Stimulated activated CD8-positive, alpha-beta memory T cell treated with anti-CD3 and anti-CD28 coated beads, Interleukin-4, amount 100 ng/mL, for 1 hour (primary cell): ENCODE data around the gene WBP2NL.
"Not testable (repeated sequence)": the region's sequence is repeated elsewhere in the genome, so short reads cannot be mapped to it uniquely, and the experiment has no call there.

Experiments
- DNase-seq, 2 donors: peaks; one replicate each; pipeline ENCODE4 v3.0.0-alpha.2; 2020; ENCODE audit warnings: low read depth in 2 of 2, low spot score in 1 of 2

The WBP2NL gene, protein sequence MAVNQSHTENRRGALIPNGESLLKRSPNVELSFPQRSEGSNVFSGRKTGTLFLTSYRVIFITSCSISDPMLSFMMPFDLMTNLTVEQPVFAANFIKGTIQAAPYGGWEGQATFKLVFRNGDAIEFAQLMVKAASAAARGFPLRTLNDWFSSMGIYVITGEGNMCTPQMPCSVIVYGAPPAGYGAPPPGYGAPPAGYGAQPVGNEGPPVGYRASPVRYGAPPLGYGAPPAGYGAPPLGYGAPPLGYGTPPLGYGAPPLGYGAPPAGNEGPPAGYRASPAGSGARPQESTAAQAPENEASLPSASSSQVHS

DNA sequence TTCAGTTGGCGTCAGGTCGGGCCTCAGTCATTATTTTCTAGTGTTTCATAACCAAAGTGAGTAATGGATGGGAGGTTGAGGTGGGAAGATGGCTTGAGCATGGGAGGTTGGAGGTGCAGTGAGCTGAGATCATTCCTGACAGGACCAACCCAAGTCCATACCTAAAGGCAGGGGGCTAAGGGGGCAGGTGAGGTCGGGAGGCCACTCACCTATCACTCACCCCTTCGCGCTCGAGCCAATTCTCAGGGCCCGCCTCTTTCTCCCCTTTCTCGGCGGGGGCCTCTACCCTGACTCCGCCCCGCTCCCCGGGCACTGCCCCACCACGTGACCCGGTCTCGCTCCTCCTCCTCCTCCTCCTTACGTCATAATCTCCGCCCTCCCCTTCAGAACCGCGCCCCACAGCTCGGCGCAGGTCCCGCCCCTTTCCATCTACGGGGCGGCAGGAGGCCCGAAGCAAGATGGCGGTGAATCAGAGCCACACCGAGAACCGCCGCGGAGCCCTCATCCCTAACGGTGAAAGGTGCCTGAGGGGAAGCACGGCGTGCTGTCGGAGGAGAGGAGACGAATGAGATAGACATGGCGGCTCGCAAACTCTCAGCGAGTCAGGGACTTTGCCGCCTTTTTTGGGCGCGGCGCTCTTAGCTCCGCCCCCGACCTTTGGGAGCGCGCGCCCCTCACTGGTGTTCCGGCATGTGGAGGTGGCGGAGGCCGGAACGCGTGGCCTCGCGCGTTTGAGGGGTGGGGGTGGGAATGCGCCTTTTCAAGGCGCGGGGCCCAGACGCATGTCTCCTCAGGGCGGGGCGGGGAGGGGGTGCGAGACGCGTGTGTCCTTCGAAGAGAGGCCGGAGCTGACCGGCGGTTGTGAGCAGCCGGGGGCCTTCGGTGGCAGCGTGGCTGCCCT is at the start of gene WBP2NL:
Gene WBP2NL (plus strand): TSS at position 428 of the 901 bp plus-strand sequence. CDS start 31 bp downstream, at position 459.
- peak; percentile 77 to 85 for DNase-seq

DNA sequence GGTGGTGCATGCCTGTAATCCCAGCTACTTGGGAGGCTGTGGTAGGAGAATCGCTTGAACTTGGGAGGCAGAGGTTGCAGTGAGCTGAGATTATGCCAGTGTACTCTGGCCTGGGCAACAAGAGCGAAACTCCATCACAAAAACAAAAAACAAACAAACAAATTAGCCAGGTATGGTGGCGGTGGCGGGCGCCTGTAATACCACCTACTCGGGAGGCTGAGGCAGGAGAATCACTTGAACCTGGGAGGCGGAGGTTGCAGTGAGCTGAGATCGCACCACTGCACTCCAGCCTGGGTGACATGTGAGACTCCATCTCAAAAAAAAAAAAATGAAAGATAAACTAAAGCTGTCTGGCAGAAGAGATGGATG is 49.7 kb upstream of the WBP2NL start:
- not testable (repeated sequence) for DNase-seq

DNA sequence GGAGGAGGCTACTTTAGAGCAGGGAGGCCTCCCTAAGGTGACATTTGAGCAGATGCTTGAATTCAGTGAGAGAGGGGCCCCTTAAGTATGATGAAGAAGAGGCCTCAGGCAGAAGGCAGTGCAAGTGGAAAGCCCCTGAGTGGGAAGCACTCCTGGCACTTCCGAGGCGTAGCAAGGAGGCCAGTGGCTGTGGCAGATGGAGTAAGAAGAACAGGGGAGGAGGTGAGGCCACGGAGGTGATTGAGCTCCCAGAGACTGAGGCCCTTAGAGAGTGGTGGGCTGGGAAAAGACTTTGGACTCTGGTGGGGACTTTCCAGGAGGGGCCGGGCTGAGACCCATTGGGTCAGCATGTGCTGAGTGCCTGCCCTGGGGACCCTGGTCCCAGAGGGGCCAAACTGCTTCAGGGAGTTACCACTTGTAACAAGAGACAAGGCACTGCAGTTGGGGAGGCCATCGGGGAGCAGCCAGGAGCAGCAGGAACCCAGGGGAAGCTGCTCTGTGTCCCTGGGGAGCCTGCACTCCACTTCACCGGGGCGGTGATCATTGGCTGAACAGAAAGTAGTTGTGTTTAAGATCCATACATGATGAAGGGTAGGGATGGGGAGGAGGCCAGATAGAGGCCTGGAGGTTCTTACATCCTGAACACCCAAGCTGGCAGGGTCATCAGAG is 49.2 kb upstream of the WBP2NL start:
- no peak for DNase-seq

DNA sequence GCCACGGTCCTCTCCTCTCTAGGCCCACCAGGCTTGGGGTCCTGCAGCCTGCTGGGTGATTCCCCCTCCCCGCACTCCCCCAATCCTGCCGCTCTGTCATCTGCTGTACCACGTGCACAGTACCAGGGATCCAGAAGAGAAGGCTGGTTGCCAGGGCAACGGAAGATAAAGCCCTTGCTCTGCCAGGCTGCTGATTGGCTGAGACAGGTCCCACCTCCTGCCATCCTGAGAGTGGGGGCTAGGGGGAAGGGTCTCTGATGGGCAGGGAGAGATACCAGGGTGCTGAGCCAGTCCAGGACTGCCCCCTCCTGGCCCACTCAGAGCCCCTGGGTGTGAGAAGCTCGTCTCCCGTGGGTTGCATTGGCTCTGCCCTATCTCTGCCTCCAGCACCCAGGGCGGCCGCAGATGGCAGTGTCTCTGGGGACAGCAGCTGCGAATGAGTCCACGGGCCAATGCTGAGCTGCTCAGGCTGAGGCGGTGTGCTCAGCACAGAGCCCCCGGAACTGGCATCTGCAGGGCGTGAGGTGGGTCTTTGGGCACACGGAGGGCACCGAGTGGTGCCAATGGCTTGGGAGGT is 46.6 kb upstream of the WBP2NL start, which contains the start of gene SMIM45:
Gene SMIM45 (plus strand): TSS at position 253 of the 577 bp plus-strand sequence.
- no peak for DNase-seq

DNA sequence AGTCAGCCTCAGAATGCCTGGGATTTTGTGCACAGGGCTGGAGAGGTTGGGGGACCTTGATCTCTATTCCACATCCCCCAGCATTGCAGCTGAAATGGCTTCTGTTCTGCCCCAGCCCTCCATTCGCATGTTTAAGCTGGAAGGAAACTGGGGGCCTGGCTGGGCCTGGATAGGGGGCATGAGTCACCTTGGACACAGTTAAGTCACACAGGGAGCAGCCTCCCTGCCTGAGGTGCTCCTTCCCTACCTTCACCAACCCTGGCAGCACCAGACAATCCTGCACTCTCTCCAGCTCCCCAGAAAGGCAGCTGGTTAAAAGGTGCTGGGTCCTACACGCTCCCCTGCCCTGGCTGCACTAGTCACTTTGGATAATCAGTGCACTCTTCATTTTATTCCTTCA is 45.9 kb upstream of the WBP2NL start:
- DNase-seq: no peak

DNA sequence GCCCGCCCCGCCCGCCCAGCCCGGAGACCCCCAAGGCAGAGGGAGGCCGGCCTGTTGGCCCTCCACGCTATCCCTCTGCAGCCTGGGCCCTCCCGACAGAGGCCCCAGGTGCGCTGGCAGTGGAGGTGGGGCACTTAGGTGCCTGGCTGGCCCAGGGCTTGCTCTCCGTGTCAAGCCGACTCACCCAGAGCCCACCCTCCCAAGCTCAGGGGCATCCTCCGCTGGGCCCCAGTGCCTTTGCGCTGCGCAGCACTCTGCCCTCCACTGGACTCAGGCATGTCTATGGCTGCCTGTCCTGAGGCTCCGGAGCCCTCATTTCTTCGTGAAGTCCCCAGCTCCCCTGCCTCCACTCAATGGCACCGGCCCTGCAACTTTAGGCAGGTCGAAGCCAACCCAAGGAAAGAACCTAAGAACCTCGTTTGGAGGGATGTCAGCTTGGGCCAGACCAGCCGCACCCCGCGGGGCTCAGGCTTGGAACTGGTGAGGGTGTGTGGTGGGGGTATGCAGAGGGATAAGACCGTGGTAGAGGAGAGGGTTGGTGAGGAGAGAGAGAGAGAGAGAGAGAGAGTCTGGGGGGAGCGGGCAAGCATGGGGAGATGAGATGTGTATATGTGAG is 40.5 kb upstream of the WBP2NL start:
- no peak for DNase-seq

DNA sequence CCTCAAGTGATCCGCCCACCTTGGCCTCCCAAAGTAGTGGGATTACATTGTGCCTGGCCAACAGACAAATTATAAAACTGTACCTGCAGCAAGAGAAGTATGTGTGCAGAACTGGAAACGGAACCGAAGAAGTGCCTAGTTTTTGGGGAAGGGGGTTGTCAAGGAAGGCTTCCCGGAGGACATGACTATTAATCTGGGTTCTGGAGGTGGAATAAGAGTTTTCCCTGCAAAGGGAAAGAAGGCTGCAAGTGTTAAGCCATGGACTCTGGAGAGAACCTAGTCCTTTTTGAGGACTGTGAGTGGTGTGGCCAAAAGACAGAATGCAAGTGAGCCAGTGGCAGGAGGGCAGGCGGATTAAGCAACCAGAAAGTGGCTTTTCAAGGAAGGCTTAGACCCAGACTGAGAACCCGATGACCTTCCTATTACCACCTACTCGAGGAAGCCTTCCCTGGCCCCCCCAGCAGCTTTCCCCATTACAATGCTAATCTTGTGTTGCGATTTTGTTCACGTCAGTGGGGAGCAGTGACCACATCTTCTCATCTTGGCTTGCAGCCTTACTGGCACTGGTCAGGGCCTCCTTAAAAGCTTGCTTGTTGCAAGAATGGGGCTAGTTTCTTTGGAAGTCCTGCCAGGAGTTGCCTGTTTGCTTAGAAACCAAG is 35.0 kb upstream of the WBP2NL start:
- no peak for DNase-seq

DNA sequence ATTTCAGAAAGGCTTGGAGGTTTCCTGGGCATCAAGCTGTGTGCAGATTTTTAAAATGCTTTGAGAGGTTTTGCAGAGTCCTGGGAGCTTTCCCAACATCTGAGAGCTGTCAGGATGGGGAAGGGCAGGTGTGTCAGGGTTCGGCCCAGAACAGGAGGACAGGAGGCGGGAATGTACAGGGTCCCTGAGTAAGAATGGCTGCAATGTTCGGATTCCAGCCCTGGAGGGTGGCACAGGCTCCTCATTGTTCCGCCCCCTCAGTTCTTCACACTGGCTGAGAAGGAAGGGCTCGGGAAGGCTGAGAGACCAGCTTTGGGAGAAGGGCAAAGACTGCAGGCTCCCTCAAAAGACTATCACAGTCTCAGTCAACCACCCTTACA is 34.5 kb upstream of the WBP2NL start:
- no peak for DNase-seq

DNA sequence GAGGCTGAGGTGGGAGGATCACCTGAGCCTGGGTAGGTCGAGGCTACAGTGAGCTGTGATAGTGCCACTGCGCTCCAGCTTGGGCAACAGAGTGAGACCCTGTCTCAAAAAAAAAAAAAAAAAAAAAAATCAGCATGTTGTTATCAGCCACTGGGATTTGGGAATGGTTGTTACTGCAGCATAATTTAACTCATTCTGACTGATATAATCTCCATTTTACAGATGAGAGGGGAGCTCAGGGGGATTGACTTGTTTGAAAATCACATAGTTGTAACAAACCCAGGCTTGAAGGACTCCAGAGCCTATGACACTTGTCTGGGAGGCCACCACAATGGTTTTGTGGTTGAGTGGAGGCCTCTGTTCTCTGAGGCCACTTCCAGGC is 32.4 kb upstream of the WBP2NL start:
- DNase-seq: no peak

DNA sequence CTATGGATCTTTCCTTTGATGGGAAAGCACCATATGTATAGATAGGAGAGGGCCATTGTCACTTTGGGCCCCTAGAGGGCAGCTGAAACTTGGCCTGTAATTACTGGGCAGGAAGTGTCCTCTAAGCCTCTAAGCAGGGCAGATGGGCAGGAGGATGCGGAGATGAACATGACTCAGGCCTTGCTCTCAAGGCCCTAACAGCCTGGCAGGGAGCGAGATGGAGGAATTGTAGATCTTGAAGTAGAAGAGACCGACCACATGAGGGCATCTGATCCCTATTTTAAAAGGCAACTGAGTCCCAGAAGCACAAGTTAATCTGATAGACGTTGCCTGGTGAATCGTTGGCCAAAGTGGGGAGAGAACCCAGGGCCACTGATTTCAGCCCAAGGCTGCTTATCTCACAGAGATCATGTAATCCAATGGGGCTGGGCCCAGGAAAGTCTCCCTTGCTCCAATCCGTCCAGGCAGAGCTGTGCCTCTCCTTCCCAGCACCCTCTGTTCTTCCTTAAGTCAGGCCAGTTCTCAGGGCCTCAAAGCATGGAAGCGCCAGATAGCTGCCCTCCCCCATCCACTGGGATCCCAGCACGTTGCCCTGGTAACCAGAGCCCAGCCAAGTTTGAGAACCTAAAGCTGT is 31.9 kb upstream of the WBP2NL start:
- no peak for DNase-seq

DNA sequence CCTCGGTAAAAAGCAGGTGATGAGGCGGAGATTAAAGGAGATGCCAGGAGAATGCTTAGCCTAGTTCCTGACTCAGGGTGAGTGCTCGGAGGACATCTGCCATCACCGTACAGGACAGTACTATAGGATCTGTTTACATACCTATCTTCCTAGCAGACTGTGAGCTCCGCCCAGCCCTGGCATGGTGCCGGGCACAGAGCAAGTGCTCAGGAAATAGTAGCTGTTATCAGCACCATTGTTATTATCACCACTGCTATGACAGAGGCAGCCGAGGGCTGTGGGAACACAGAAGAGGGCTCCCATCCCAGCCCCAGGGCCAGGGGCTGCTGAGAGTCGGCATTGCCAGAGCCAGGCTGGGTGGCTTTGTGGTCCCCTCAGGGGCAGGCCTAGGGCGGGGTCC is 30.0 kb upstream of the WBP2NL start:
- DNase-seq: no peak

DNA sequence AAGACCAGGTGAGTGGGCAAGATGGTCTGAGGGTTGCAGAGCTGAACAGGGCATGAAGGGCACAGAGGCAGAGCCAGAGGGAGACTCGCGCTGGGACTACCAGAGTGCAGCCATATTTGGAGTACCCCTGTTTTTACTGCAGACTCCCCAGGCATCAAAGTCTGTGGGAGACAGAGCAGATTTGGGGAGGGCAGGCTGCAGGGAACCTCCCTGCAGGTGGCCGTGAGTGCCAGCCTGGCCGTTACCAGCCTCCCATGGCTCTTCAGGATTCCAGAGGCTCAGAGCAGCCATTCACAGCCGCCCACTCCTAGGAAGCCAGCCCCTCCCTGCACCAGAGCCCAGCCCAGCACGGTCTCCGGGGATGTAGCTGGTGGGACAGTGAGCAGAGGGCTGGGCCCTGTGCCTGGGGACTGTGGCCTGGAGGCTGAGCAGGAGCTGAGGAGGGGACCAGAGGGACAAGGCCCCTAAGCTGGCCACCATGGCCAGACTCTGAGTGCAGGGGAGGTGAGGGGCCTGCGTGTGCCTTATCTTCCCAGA is 29.4 kb upstream of the WBP2NL start, which contains the start of gene SEPTIN3:
Gene SEPTIN3 (plus strand): TSS at position 334 of the 537 bp plus-strand sequence. CDS start 2,050 bp downstream, outside the sequence.
- no peak for DNase-seq

DNA sequence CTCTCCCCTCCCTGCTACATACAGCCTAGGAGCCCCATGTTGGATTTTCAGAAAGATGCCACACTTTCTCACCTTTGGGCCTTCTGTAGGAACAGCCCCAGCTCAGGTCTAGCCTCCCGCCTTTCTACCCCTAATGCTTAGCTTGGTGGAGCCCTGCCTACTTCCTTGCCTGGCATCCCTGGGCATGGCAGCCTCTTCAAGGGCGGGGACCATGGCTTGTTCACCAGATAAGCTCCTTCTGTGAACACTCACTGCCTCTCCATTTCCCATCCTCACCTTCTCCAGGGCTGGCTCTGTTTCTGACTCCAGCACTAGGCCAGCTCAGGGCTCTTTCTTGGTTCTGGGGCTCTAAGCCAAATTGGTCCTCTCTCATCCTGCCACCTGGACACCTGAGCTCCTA is 28.0 kb upstream of the WBP2NL start:
- no peak for DNase-seq

DNA sequence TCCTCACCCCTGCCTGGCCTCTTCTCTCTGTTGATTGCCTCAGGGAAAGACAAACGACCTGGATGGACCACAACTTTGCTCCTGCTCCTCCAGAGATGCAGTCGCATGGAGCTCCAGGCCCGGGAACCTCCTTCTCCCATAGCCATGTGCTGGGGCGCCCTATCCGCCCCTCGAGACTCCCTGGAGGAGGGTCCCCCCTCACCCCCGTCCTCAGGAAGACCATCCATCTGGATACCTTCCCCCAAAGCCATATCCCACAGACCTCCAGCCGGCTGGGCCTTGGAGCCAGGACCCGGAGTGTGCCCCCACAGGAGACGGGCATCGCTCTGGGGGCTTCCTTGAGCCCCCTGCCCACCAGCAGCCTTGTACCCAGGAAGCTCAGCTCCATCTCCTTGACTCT is 27.2 kb upstream of the WBP2NL start:
- DNase-seq: no peak

DNA sequence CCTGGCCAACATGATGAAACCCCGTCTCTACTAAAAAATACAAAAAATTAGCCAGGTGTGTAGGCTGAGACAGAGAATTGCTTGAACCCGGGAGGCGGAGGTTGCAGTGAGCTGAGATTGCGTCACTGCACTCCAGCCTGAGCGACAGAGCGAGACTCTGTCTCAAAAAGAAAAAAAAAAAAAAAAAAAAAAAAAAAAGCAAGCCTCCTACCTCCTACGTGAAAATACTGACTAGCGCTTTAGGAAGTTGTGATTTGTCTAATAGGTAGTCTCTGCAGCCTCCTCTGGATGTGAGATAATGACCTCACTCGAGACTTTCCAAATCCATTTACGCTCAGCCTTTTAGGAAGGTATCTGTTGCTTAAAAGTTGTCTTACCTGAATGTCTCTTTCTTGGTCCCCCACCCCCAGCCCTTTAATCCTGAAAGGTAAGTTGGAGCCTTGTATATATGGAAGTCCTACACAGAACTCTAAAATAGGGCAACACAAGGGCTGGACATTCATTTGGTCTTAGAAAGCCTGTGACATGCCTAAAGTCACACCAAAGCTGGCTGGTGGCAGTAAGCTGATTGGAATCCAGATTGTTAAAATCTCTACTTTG is 23.8 kb upstream of the WBP2NL start:
- no peak for DNase-seq

DNA sequence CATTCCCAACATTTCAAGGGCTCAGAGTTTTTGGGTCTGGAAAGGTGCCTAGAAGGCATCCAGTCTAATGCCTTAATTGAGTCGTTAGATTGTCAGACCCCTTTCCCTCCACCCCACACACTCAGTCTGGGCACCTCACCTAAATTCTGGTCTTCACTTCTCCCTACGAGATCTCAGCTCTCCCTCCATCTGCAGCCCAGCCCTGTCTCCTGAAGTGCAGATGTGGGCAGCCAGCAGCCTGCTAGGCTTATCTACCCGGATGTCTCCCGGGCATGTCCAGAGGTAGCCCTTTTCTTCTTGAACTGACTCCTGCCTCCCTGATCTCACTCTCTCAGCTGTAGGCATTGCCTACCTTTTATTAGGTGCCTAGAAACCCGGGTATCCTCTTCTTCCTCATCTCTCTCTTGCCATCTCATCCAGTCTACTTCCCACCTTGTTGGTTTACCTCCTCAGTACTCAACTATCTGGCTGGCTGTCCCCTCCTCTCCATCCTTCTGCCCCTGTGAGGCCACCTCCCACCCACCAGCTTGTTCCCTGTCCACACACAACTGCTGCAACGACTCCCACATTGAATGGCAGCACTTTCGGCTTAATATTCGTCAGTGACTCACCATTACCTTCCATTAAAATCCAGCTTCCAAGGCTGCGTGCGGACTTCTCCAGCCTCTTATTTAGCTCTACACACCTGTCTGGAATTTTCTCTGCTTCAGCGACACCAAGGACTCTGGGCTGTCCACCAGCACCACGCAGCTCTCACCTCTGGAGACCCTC is 23.1 kb upstream of the WBP2NL start:
- DNase-seq: no peak

DNA sequence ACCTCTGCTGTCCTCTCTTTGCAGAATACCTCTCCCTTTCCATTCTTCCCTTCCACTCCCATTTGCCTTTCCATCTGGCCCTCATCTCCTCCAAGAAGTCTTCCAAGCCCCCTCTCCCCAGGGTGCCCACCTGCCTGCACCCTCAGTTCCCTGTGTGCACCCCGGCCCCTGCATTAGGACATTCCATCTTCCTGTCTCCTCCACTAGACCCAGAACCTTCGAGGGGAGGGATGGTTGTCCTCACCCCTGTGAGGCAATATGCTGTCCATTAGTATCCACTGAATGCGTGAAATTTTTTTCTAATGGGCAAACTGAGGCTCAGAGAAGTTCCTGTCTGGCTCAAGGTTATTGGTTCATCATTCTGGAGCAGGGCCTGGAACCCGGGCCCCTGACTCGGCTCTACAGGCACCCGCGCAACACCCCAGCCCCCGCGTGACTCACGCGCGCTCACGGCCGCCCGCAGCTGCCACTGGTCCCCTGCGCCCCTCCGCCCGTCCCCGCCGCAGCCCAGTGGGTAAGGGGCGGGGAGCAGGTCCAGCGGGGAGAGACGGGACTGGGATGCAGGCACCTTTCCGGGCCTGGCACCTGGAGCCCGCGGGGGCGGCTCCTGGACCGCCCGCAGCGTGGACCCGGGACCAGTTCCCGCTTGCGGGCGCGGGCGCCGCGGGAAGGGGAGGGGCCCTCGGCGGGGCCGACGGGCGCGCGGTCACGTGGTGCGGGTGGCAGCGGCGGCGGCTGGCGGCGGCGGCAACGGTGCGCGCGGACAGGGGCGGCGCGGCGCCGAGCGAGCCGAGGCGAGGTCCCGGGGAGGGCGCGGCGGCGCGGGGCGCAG is 22.3 kb upstream of the WBP2NL start:
- no peak for DNase-seq
